ENCODE data around the gene TLNRD1.

Gene TLNRD1

GRCh38 chr15:81043281-81043934 is 42.7 kb downstream of the TLNRD1 start:
- no peak for TF ChIP-seq CTCF (IDR thresholded peaks at IDR 0.05; ENCODE audit: low read depth, low read length, missing control alignments)
- H3K4me3 ChIP-seq (ENCODE audit: low read depth, low read length), result no peak overlapping the region
- no peak for DNase-seq (ENCODE audit: low read depth)

- H3K4me3 ChIP-seq (ENCODE audit: low read depth, low read length), result no peak overlapping the region
- DNase-seq (ENCODE audit: low read depth), result no peak
- TF ChIP-seq CTCF (IDR thresholded peaks at IDR 0.05; ENCODE audit: low read depth, low read length, missing control alignments), result no peak
These were observed 43.3 kb downstream of the TLNRD1 start for GRCh38 chr15:81043935-81044575.

GRCh38 chr15:81046290-81046689 is 45.6 kb downstream of the TLNRD1 start:
- no peak overlapping the region for H3K4me3 ChIP-seq (ENCODE audit: low read depth, low read length)
- no peak for DNase-seq (ENCODE audit: low read depth)
- no peak for TF ChIP-seq CTCF (IDR thresholded peaks at IDR 0.05; ENCODE audit: low read depth, low read length, missing control alignments)

- no peak for TF ChIP-seq CTCF (IDR thresholded peaks at IDR 0.05; ENCODE audit: low read depth, low read length, missing control alignments)
- no peak overlapping the region for H3K4me3 ChIP-seq (ENCODE audit: low read depth, low read length)
- DNase-seq (ENCODE audit: low read depth), result no peak
These were observed 47.2 kb downstream of the TLNRD1 start for GRCh38 chr15:81047928-81048327.

GRCh38 chr15:81049835-81050234 is 49.1 kb downstream of the TLNRD1 start:
- no peak for TF ChIP-seq CTCF (IDR thresholded peaks at IDR 0.05; ENCODE audit: low read depth, low read length, missing control alignments)
- DNase-seq (ENCODE audit: low read depth), result no peak
- no peak overlapping the region for H3K4me3 ChIP-seq (ENCODE audit: low read depth, low read length)

GRCh38 chr15:81050259-81050658 is 49.5 kb downstream of the TLNRD1 start:
- no peak for TF ChIP-seq CTCF (IDR thresholded peaks at IDR 0.05; ENCODE audit: low read depth, low read length, missing control alignments)
- no peak for DNase-seq (ENCODE audit: low read depth)
- H3K4me3 ChIP-seq (ENCODE audit: low read depth, low read length), result no peak overlapping the region

GRCh38 chr15:81050805-81051204 is 50.1 kb downstream of the TLNRD1 start:
- TF ChIP-seq CTCF (IDR thresholded peaks at IDR 0.05; ENCODE audit: low read depth, low read length, missing control alignments), result no peak
- no peak for DNase-seq (ENCODE audit: low read depth)
- H3K4me3 ChIP-seq (ENCODE audit: low read depth, low read length), result no peak overlapping the region
